Endothelial cell of umbilical vein (primary cell): ENCODE data around the gene SETD2. TPM values are rescaled to one million over a fixed set of nuclear protein-coding genes. Genes with fewer than 3 reads are reported as not detected.

ENCODE experiments used
- BruUV-seq: library from RNA; stranded (reverse); fragments of 400-500 nt; replicated peaks from 2 replicates; lab custom pipeline; 2021; lab: Mats Ljungman, UMichigan
- CTCF ChIA-PET: fragments of 300-600, 350-600 bp; sonication (Branson Sonifier 250); formaldehyde crosslinking; loops from one replicate; lab custom pipeline; 2021; ENCODE audit warnings: antibody characterized with exemption, inconsistent platforms; lab: Charles Lee
- POLR2A ChIA-PET: fragments of 300-600, 350-600 bp; sonication (Branson Sonifier 250); formaldehyde crosslinking; loops from one replicate; lab custom pipeline; 2021; ENCODE audit warnings: antibody characterized with exemption, inconsistent platforms; lab: Charles Lee
- DNase-seq: peaks from one replicate; pipeline ENCODE4 v3.0.0-alpha.2; 2011; ENCODE audit warnings: low read depth, low spot score
- FAIRE-seq: peaks from 2 replicates; lab custom pipeline; 2011; peaks lifted over from hg19 to GRCh38; lab: Jason Lieb, UNC
- H2AFZ ChIP-seq: 2 replicates; pipeline ENCODE4 v1.6.0; 2012; ENCODE audit warnings: low read depth, low read length, control low read depth, inconsistent platforms
- H3K27ac ChIP-seq: 2 replicates; pipeline ENCODE4 v1.5.1; 2011; ENCODE audit warnings: low read depth, mild to moderate bottlenecking, control low read depth, low read length, moderate library complexity; ENCODE audit not compliant: insufficient read depth
- H3K27me3 ChIP-seq, 2 experiments: 2 replicates each; pipeline versions ENCODE4 v1.6.0 to v1.6.1; 2011; ENCODE audit warnings: low read length in 2 of 2, mixed read lengths in 1 of 2; ENCODE audit not compliant: control insufficient read depth in 2 of 2, insufficient read depth in 2 of 2
- H3K36me3 ChIP-seq, 2 experiments: 2 replicates in 1 of 2; 3 replicates in 1 of 2; pipeline ENCODE4 v1.5.1; 2011; ENCODE audit warnings: low read length in 2 of 2, mild to moderate bottlenecking in 1 of 2, moderate library complexity in 1 of 2; ENCODE audit not compliant: control insufficient read depth in 2 of 2, insufficient read depth in 2 of 2; ENCODE audit errors: extremely low read depth in 1 of 2
- H3K4me1 ChIP-seq: 3 replicates; pipeline ENCODE4 v1.5.1; 2011; ENCODE audit warnings: mild to moderate bottlenecking, low read length; ENCODE audit not compliant: control insufficient read depth, insufficient read depth; ENCODE audit errors: extremely low read depth
- H3K4me2 ChIP-seq: 2 replicates; pipeline ENCODE4 v1.6.1; 2011; ENCODE audit warnings: low read length, control low read depth, mixed read lengths; ENCODE audit not compliant: insufficient read depth
- H3K4me3 ChIP-seq, 3 experiments: fragments of 200-600 bp in 1 of 3; sonication (generic), shearing (Covaris generic) in 1 of 3; replicated peaks in 1 of 3; 2 replicates each; pipeline ENCODE4 v1.5.1; 2011 to 2016; ENCODE audit warnings: control low read depth in 3 of 3, low read length in 3 of 3, mild to moderate bottlenecking in 2 of 3, inconsistent platforms in 1 of 3, low read depth in 1 of 3, moderate library complexity in 1 of 3; ENCODE audit not compliant: insufficient read depth in 1 of 3
- H3K79me2 ChIP-seq: 2 replicates; pipeline ENCODE4 v1.6.0; 2012; ENCODE audit warnings: low read length, inconsistent platforms; ENCODE audit not compliant: control insufficient read depth, insufficient read depth
- H3K9ac ChIP-seq: replicated peaks from 2 replicates; pipeline ENCODE3; 2011; ENCODE audit warnings: low read length, control low read depth; ENCODE audit not compliant: insufficient read depth; ENCODE audit errors: extremely low read depth
- H3K9me1 ChIP-seq: replicated peaks from 3 replicates; pipeline ENCODE4 v1.6.0; 2011; ENCODE audit warnings: mild to moderate bottlenecking, low read length; ENCODE audit not compliant: control insufficient read depth, insufficient read depth; ENCODE audit errors: extremely low read depth
- H3K9me3 ChIP-seq: replicated peaks from 2 replicates; pipeline ENCODE4 v1.5.1; 2012; ENCODE audit warnings: low read length, inconsistent platforms; ENCODE audit not compliant: control insufficient read depth, insufficient read depth
- H4K20me1 ChIP-seq: replicated peaks from 2 replicates; pipeline ENCODE3; 2011; ENCODE audit warnings: mild to moderate bottlenecking, low read length; ENCODE audit not compliant: control insufficient read depth, insufficient read depth; ENCODE audit errors: extremely low read depth
- EZH2 ChIP-seq: IDR thresholded peaks from 2 replicates; pipeline ENCODE4 v1.6.1; 2012; ENCODE audit warnings: borderline replicate concordance, low read depth, mild to moderate bottlenecking, moderate library complexity, low read length, inconsistent platforms; ENCODE audit not compliant: severe bottlenecking
- FOS ChIP-seq: IDR thresholded peaks from 2 replicates; pipeline ENCODE4 v1.6.1; 2011; ENCODE audit warnings: mild to moderate bottlenecking, low read length, moderate library complexity, borderline replicate concordance; ENCODE audit not compliant: insufficient read depth
- GATA2 ChIP-seq: IDR thresholded peaks from 2 replicates; pipeline ENCODE4 v1.7.0; 2011; ENCODE audit warnings: low read depth, mild to moderate bottlenecking, moderate library complexity, mixed read lengths, low read length; ENCODE audit not compliant: insufficient read length, insufficient read depth
- JUN ChIP-seq: IDR thresholded peaks from 2 replicates; pipeline ENCODE4 v1.6.1; 2011; ENCODE audit warnings: borderline replicate concordance, low read depth; ENCODE audit not compliant: insufficient read length, insufficient read depth
- MAX ChIP-seq: IDR thresholded peaks from 2 replicates; pipeline ENCODE4 v1.6.1; 2011; ENCODE audit not compliant: insufficient read depth, insufficient read length
- MYC ChIP-seq: IDR thresholded peaks from one replicate; pipeline ENCODE4 v1.6.1; 2011; ENCODE audit warnings: mild to moderate bottlenecking, low read depth, low read length
- POLR2A ChIP-seq: IDR thresholded peaks from 2 replicates; pipeline ENCODE4 v1.6.1; 2012; ENCODE audit warnings: low read depth, mild to moderate bottlenecking, control low read depth, low read length
- POLR2AphosphoS5 ChIP-seq: IDR thresholded peaks from 2 replicates; pipeline ENCODE4 v1.6.1; 2012; ENCODE audit warnings: low read depth, mild to moderate bottlenecking, control low read depth, low read length, moderate library complexity; ENCODE audit not compliant: insufficient read depth
- dilution Hi-C: fragments of 300-500 bp; cut with MboI; formaldehyde crosslinking; loops from one replicate; pipeline ENCODE4 v1.15.0; 2019; ENCODE audit warnings: low sequenced_read_pairs; ENCODE audit not compliant: extremely low pct_ligation_motif_present
- intact Hi-C: fragments of 100-400 bp; cut with micrococcal nuclease; formaldehyde crosslinking; loops from one replicate; pipeline ENCODE4 v1.10.0; 2022
- polyA plus RNA-seq, 4 experiments: library from polyadenylated mRNA; depleted of rRNA in 3 of 4; stranded (reverse) in 3 of 4; unstranded in 1 of 4; fragments of >200 nt; gene quantifications; 2 replicates each; pipeline versions ENCODE4 v1.2.1 to v1.2.3, GENCODE V29; 2011 to 2012; ENCODE audit warnings: missing spikeins in 1 of 4
- total RNA-seq: library from RNA; stranded (reverse); gene quantifications from 2 replicates; pipeline ENCODE4 v1.2.3, GENCODE V29; 2021
- TF ChIP-seq, protein P1 (sequence below), 2 donors: IDR thresholded peaks; 1 replicate in 1 of 2; 2 replicates in 1 of 2; pipeline ENCODE4 v1.5.1; 2011; ENCODE audit warnings: low read length in 2 of 2, mild to moderate bottlenecking in 2 of 2, moderate library complexity in 2 of 2, control low read depth in 1 of 2, inconsistent platforms in 1 of 2, low read depth in 1 of 2; ENCODE audit not compliant: insufficient read depth in 1 of 2; ENCODE audit errors: extremely low read depth in 1 of 2

SETD2 gene
- total and polyA plus RNA-seq, 2 donors (not counting 3 experiments of a cell fraction or from before 2014, with no cell fraction given) = 13.7 to 41.4 TPM

DNA sequence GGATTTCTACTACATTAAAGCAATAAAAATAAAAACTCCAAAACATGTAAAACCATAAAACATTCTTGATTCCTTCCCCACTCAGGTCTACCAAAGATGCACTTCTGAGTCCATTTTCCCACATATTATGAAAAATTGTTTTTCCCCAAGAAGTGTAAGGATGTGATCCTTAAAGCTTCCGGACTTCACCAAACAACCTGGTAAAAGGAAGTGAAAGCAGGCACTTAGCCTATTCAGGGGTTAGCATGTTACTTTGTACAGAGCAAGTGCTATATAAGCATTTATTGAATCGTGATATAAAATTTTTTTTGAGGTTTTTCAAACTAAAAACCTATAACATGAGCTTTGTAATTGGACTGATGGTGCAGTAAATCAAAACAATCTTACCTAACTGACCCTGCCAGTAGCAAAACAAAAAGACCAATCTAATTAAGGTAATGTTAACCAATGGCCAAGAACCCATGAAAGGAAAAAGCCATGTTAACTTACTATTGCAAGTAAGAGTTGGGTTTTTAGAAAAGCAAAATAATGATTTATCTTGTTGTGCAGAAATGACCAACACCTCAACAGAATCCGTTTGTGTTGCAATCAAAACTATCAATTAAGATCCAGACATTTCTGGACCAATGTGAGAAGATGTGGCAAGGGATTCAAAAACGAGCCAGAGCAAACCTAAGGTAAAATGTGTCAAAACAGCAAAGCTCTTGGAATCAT, 1.8 kb downstream of the SETD2 start:
- FAIRE-seq = peak; percentile 56
- Histone ChIP-seq H3K4me3 (peak overlapping the region; percentile 2 to 90 (median 58)), H3K9me3 (no peaks in the 10 kb centered on the region), H3K9ac (peak overlapping the region; percentile 93), H4K20me1 (peaks cover 23% of the 10 kb centered on the region), H3K27me3 (no peaks in the 10 kb centered on the region), H3K4me2 (peak overlapping the region; percentile 94), H3K79me2 (peaks cover 83% of the 10 kb centered on the region), H3K9me1 (no peaks in the 10 kb centered on the region), H3K36me3 (no peaks in the 10 kb centered on the region), H2AFZ (no peak overlapping the region), H3K4me1 (peaks cover 19% of the 10 kb centered on the region), H3K27ac (peak overlapping the region; percentile 78)
- BruUV-seq = no TSS peak
- dilution Hi-C loops = no loop called here
- ChIA-PET POLR2A (no interaction called here), CTCF (interaction anchor here (1.0 kb wide), 1 partner anchor 21 kb away, joined by 3 read pairs; no protein-coding TSS in a partner anchor)
- TF ChIP-seq MYC (no peak), MAX (no peak), FOS (no peak), POLR2AphosphoS5 (no peak), EZH2 (no peak), POLR2A (no peak), GATA2 (no peak), JUN (no peak)
- TF ChIP-seq, protein P1, sequence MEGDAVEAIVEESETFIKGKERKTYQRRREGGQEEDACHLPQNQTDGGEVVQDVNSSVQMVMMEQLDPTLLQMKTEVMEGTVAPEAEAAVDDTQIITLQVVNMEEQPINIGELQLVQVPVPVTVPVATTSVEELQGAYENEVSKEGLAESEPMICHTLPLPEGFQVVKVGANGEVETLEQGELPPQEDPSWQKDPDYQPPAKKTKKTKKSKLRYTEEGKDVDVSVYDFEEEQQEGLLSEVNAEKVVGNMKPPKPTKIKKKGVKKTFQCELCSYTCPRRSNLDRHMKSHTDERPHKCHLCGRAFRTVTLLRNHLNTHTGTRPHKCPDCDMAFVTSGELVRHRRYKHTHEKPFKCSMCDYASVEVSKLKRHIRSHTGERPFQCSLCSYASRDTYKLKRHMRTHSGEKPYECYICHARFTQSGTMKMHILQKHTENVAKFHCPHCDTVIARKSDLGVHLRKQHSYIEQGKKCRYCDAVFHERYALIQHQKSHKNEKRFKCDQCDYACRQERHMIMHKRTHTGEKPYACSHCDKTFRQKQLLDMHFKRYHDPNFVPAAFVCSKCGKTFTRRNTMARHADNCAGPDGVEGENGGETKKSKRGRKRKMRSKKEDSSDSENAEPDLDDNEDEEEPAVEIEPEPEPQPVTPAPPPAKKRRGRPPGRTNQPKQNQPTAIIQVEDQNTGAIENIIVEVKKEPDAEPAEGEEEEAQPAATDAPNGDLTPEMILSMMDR (IDR thresholded peaks at IDR 0.05; ENCODE audit: extremely low read depth in 1 of 2, insufficient read depth in 1 of 2, low read depth in 1 of 2, low read length in 2 of 2) = no peak
- intact Hi-C loops = loop anchor here (2.0 to 5.0 kb wide), 2 partner anchors 220 to 239 kb away; partner anchors contain the start of gene PTPN23
- no peak for DNase-seq
